ENCODE data around the gene MAP10.

Gene MAP10

GRCh38 chr1:232851532-232851931 lies 46.3 kb downstream of the MAP10 start:
- no peak overlapping the region for H3K4me2 ChIP-seq (ENCODE audit: low read length)
- no peaks in the 10 kb centered on the region for H3K9me3 ChIP-seq (ENCODE audit: control insufficient read depth, low read length)
- no peak for TF ChIP-seq CTCF (IDR thresholded peaks at IDR 0.05)
- H3K27ac ChIP-seq = no peak overlapping the region
- H3K79me2 ChIP-seq = no peaks in the 10 kb centered on the region
- no peaks in the 10 kb centered on the region for H3K36me3 ChIP-seq (ENCODE audit: control insufficient read depth, insufficient read depth, low read length)
- no peak overlapping the region for H3K4me3 ChIP-seq (ENCODE audit: low read depth, low read length)
- H3K27me3 ChIP-seq (ENCODE audit: control insufficient read depth, insufficient read depth, low read length) = no peaks in the 10 kb centered on the region
- no peak overlapping the region for H3K9ac ChIP-seq
- H3K4me1 ChIP-seq = no peaks in the 10 kb centered on the region
- no peak overlapping the region for H2AFZ ChIP-seq

- H2AFZ ChIP-seq = no peak overlapping the region
- no peak overlapping the region for H3K9ac ChIP-seq
- TF ChIP-seq CTCF (IDR thresholded peaks at IDR 0.05) = no peak
- no peaks in the 10 kb centered on the region for H3K4me1 ChIP-seq
- no peaks in the 10 kb centered on the region for H3K27me3 ChIP-seq (ENCODE audit: control insufficient read depth, insufficient read depth, low read length)
- no peaks in the 10 kb centered on the region for H3K79me2 ChIP-seq
- no peak overlapping the region for H3K4me2 ChIP-seq (ENCODE audit: low read length)
- H3K4me3 ChIP-seq (ENCODE audit: low read depth, low read length) = no peak overlapping the region
- H3K9me3 ChIP-seq (ENCODE audit: control insufficient read depth, low read length) = no peaks in the 10 kb centered on the region
- no peaks in the 10 kb centered on the region for H3K36me3 ChIP-seq (ENCODE audit: control insufficient read depth, insufficient read depth, low read length)
- H3K27ac ChIP-seq = no peak overlapping the region
Observed at GRCh38 chr1:232853994-232854797, 49.0 kb downstream of the MAP10 start.

- no peak overlapping the region for H2AFZ ChIP-seq
- H3K4me3 ChIP-seq (ENCODE audit: low read depth, low read length) = no peak overlapping the region
- H3K9ac ChIP-seq = no peak overlapping the region
- no peaks in the 10 kb centered on the region for H3K9me3 ChIP-seq (ENCODE audit: control insufficient read depth, low read length)
- no peaks in the 10 kb centered on the region for H3K4me1 ChIP-seq
- no peak overlapping the region for H3K4me2 ChIP-seq (ENCODE audit: low read length)
- no peak overlapping the region for H3K27ac ChIP-seq
- no peaks in the 10 kb centered on the region for H3K36me3 ChIP-seq (ENCODE audit: control insufficient read depth, insufficient read depth, low read length)
- H3K79me2 ChIP-seq = no peaks in the 10 kb centered on the region
- no peaks in the 10 kb centered on the region for H3K27me3 ChIP-seq (ENCODE audit: control insufficient read depth, insufficient read depth, low read length)
- no peak for TF ChIP-seq CTCF (IDR thresholded peaks at IDR 0.05)
Observed at GRCh38 chr1:232854798-232855159, 49.6 kb downstream of the MAP10 start.

GRCh38 chr1:232856541-232856940 lies 51.3 kb downstream of the MAP10 start:
- Histone ChIP-seq H3K79me2 (no peaks in the 10 kb centered on the region), H3K27me3 (ENCODE audit: control insufficient read depth, insufficient read depth, low read length) (no peaks in the 10 kb centered on the region), H3K27ac (no peak overlapping the region), H2AFZ (no peak overlapping the region), H3K4me3 (ENCODE audit: low read depth, low read length) (no peak overlapping the region), H3K4me2 (ENCODE audit: low read length) (no peak overlapping the region), H3K9ac (no peak overlapping the region), H3K36me3 (ENCODE audit: control insufficient read depth, insufficient read depth, low read length) (no peaks in the 10 kb centered on the region), H3K4me1 (no peaks in the 10 kb centered on the region), H3K9me3 (ENCODE audit: control insufficient read depth, low read length) (no peaks in the 10 kb centered on the region)
- TF ChIP-seq CTCF (IDR thresholded peaks at IDR 0.05) = no peak
